Stimulated activated CD8-positive, alpha-beta memory T cell treated with anti-CD3 and anti-CD28 coated beads, Interleukin-2, amount 100 ng/mL, for 1 hour (primary cell): ENCODE measurements around the gene SIDT2.

Source experiments
- DNase-seq, 2 donors: peaks; one replicate each; pipeline ENCODE4 v3.0.0-alpha.2; 2020; ENCODE audit warnings: low read depth in 2 of 2

SIDT2 gene

GRCh38 chr11:117222991-117223740 is 44.6 kb downstream of the SIDT2 start:
- DNase-seq: no peak

- DNase-seq: no peak
Measured at GRCh38 chr11:117223741-117224689, 45.5 kb downstream of the SIDT2 start.

- DNase-seq: no peak
Measured at GRCh38 chr11:117225553-117226170, 47.1 kb downstream of the SIDT2 start.

- DNase-seq: no peak
Measured at GRCh38 chr11:117226388-117227385, 48.1 kb downstream of the SIDT2 start.

GRCh38 chr11:117228091-117228490 is 49.5 kb downstream of the SIDT2 start:
- DNase-seq: no peak

- DNase-seq: no peak
Measured at GRCh38 chr11:117229411-117229810, 50.9 kb downstream of the SIDT2 start.

- no peak for DNase-seq
Measured at GRCh38 chr11:117229931-117230285, 51.4 kb downstream of the SIDT2 start.

GRCh38 chr11:117230286-117230961 is 51.9 kb downstream of the SIDT2 start:
- DNase-seq: no peak

- DNase-seq: no peak
Measured at GRCh38 chr11:117230999-117231841, 52.7 kb downstream of the SIDT2 start.

GRCh38 chr11:117231842-117232091 is 53.2 kb downstream of the SIDT2 start, which contains the start of gene PCSK7:
TSS of gene PCSK7 (minus strand) at chr11:117232073. CDS start at chr11:117229844, 2,229 bp downstream.
- no peak for DNase-seq

GRCh38 chr11:117232092-117232878 is 53.7 kb downstream of the SIDT2 start, which contains the start of gene RNF214:
TSS of gene RNF214 (plus strand) at chr11:117232671. CDS start at chr11:117234273, 1,602 bp downstream.
- DNase-seq: peak; percentile 55 to 59

- no peak for DNase-seq
Measured at GRCh38 chr11:117232911-117233409, 54.4 kb downstream of the SIDT2 start.

- DNase-seq: no peak
Measured at GRCh38 chr11:117238221-117238620, 59.7 kb downstream of the SIDT2 start.

GRCh38 chr11:117239295-117239694 is 60.8 kb downstream of the SIDT2 start:
- no peak for DNase-seq
